Neural crest cell (in vitro differentiated cells): ENCODE results near the gene NFIL3. TPM values are rescaled to one million over a fixed set of nuclear protein-coding genes. Genes with fewer than 3 reads are reported as not detected.
A peak's percentile ranks its signal among the peaks of the same experiment; 100 is the strongest.

Experiments used
- DNase-seq: peaks from one replicate; pipeline ENCODE4 v3.0.0; 2021; ENCODE audit warnings: low read depth, mixed read lengths, low spot score
- H3K27ac Mint-ChIP-seq: one replicate; pipeline ENCODE4 v1.8.0; 2021; ENCODE audit warnings: mild to moderate bottlenecking, mixed read lengths; ENCODE audit not compliant: unreplicated experiment
- H3K27me3 Mint-ChIP-seq: 2 replicates; pipeline ENCODE4 v1.8.0; 2021; ENCODE audit warnings: low read depth, mild to moderate bottlenecking, mixed read lengths
- H3K36me3 Mint-ChIP-seq: 2 replicates; pipeline ENCODE4 v1.8.0; 2021; ENCODE audit warnings: low read depth, mild to moderate bottlenecking, mixed read lengths
- H3K4me1 Mint-ChIP-seq: 2 replicates; pipeline ENCODE4 v1.8.0; 2021; ENCODE audit warnings: mixed read lengths
- H3K4me3 Mint-ChIP-seq: one replicate; pipeline ENCODE4 v1.8.0; 2021; ENCODE audit warnings: mild to moderate bottlenecking, mixed read lengths
- H3K9me3 Mint-ChIP-seq: 2 replicates; pipeline ENCODE4 v1.8.0; 2021; ENCODE audit warnings: mixed read lengths
- total RNA-seq: library from RNA; stranded (reverse); gene quantifications from 2 replicates; pipeline ENCODE4 v1.2.1, GENCODE V29; 2021
- TF ChIP-seq, protein P1 (sequence below): fragments of 200-600 bp; sonication (generic); conservative IDR thresholded peaks from 2 replicates; pipeline ENCODE4 v1.5.0; 2021; ENCODE audit warnings: antibody characterized with exemption, mild to moderate bottlenecking

The NFIL3 gene
- total RNA-seq, 1 donor from 2014 or later = 16.8 TPM

DNA sequence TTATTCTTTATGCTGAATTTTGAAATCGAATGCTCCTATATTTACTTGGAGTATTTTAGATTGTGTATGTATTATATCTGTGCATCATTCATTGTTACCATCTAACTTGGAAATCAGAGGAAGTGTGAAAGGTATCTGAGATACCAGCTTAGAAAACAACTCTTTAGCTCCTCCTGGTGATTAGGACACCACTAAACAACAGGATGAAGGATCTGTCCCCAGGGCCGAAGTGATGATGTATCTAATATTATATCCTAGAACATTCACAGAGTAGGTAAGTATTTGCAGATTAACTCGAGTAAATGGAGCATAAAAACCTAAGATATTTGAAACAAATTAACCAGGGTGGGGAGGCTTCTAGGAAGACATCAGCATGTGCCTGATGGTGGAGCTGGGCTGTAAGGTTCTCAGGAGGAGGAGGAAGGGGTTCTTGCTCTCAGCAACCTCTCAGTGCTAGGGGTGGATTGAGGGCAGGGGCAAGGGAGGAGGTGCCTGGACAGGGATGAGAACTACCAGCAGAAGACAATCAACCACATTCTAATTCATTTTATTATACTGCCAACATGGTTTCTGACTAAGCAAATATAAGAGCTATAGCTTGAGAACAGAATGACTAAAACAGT lies 2.6 kb upstream of the NFIL3 start:
- DNase-seq = no peak
- Mint-ChIP-seq H3K4me1 (peaks cover 29% of the 10 kb centered on the region), H3K9me3 (no peaks in the 10 kb centered on the region), H3K4me3 (peak overlapping the region; percentile 88), H3K36me3 (no peaks in the 10 kb centered on the region), H3K27ac (no peak overlapping the region), H3K27me3 (peaks cover 63% of the 10 kb centered on the region)
- TF ChIP-seq, protein P1, sequence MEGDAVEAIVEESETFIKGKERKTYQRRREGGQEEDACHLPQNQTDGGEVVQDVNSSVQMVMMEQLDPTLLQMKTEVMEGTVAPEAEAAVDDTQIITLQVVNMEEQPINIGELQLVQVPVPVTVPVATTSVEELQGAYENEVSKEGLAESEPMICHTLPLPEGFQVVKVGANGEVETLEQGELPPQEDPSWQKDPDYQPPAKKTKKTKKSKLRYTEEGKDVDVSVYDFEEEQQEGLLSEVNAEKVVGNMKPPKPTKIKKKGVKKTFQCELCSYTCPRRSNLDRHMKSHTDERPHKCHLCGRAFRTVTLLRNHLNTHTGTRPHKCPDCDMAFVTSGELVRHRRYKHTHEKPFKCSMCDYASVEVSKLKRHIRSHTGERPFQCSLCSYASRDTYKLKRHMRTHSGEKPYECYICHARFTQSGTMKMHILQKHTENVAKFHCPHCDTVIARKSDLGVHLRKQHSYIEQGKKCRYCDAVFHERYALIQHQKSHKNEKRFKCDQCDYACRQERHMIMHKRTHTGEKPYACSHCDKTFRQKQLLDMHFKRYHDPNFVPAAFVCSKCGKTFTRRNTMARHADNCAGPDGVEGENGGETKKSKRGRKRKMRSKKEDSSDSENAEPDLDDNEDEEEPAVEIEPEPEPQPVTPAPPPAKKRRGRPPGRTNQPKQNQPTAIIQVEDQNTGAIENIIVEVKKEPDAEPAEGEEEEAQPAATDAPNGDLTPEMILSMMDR = peak; percentile 59

DNA sequence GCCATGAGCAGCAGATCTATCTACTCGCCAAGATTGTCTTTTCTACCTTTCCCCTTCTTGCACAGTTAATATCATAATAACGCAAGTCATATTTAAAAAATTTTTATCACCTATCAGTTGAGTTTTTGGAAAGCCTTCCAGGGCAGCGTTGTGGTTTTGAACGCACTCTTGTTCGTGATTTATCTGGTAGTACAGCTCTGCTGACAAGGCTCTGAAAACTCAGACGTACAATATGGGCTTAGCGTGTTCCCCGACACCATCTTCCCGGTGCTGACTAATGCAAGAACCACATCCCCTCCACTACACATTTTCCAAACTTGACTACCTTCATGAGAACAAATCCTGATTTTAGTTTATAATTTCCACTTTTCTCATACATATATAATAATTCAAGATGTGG lies 1.6 kb upstream of the NFIL3 start:
- H3K27me3 Mint-ChIP-seq = peaks cover 63% of the 10 kb centered on the region
- TF ChIP-seq, protein P1 = no peak
- H3K27ac Mint-ChIP-seq = no peak overlapping the region
- H3K4me1 Mint-ChIP-seq = peaks cover 35% of the 10 kb centered on the region
- no peak for DNase-seq
- peak overlapping the region; percentile 88 for H3K4me3 Mint-ChIP-seq
- H3K36me3 Mint-ChIP-seq = no peaks in the 10 kb centered on the region
- no peaks in the 10 kb centered on the region for H3K9me3 Mint-ChIP-seq

DNA sequence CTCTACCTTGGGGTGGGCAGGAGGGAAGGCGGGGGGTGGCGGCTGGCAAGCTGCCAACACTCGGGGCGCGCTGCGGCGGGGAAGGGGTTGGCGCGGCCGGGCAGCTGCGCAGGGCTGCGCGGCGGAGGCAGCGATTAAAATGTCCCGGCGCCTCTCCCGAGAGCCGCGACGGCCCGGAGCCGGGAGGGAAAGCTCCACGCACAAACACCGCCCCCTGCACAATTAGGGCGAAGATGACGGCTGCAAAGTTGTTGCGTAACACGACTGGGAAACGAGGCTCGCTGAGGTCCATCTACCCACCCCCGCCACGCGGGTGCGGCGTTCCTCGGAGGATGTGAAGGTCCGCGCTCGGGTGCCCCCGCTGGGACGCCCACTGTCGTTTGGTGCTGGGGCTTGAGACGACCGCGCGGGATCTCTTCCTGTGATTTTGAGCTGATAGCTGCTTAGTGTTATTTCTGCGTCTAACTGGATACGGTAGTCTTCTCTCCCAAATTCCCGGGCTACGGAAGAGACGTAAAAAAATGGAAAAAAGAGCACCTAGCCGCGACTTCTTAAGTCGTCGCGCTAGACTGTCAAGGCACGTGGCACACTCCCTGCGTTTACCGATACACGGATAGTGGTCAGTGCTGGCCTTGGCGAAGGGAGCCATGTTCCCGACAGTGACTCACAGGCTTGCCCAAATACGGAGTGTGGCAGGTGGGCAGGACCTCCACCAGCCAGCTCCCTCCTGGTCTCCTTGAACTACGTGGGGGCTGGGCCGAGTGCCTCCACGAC lies 958 bp upstream of the NFIL3 start:
- no peak overlapping the region for H3K27ac Mint-ChIP-seq
- H3K27me3 Mint-ChIP-seq = peaks cover 58% of the 10 kb centered on the region
- TF ChIP-seq, protein P1 = no peak
- peak overlapping the region; percentile 88 for H3K4me3 Mint-ChIP-seq
- peak; percentile 30 for DNase-seq
- no peaks in the 10 kb centered on the region for H3K9me3 Mint-ChIP-seq
- H3K4me1 Mint-ChIP-seq = peaks cover 42% of the 10 kb centered on the region
- H3K36me3 Mint-ChIP-seq = no peaks in the 10 kb centered on the region

DNA sequence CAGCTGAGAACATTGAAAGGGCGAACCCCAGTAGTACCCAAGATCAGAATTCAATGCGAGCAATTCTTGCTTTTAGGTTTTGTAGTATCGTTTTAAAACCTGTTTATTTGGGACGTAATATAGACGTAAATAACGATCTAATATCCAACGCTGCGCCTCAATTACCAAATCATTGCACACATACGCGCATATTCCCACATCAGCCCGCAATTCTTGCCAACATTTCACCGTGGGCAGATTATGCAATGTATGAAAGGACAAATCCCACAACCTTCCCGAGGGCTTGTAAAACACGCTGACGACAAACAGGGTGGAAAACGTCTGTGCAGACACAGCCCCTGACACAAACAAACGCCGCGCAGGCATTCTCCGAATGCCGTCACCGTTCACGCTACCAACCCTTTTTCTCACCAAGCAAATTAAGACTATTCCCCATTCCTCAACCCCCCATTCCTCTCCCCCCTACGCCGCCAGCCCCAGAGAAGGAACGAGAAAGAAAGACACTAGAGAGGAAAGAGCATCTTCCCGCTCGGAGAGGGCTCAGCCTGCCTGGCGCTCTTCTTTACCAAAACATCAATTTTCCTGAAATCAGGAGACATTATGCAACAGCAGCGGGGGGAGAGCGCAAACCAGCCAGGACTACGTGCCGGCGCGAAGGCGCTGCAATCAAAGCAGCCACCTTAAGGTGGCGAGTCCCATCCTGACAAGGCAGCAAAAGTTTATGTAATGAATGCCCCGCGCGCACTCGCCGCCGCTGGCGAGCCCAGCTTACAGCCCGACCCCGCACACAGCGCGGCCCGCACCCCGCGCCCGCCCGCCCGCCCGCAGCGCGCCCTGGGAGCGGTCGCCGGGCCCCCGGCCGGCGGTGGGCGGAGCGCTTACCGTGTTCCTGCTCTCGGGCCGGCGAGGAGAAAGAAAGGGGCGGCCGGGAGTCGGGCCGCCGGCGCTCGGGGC lies 597 bp downstream of the NFIL3 start:
- TF ChIP-seq, protein P1 = peak; percentile 39

More for the DNA sequence above, 597 bp downstream of the NFIL3 start:
- Mint-ChIP-seq H3K4me1 (peaks cover 44% of the 10 kb centered on the region), H3K36me3 (no peaks in the 10 kb centered on the region), H3K27ac (peak overlapping the region; percentile 97), H3K4me3 (peak overlapping the region; percentile 99), H3K27me3 (peaks cover 46% of the 10 kb centered on the region), H3K9me3 (no peaks in the 10 kb centered on the region)
- peak; percentile 45 for DNase-seq
